Neural crest cell (in vitro differentiated cells): Measurements from ENCODE around the gene MARCHF7. TPM values are rescaled to one million over a fixed set of nuclear protein-coding genes. Genes with fewer than 3 reads are reported as not detected.
"Not testable (repeated sequence)": the region's sequence is repeated elsewhere in the genome, so short reads cannot be mapped to it uniquely, and the experiment has no call there.

ENCODE experiments used
- DNase-seq: peaks from one replicate; pipeline ENCODE4 v3.0.0; 2021; ENCODE audit warnings: low read depth, mixed read lengths, low spot score
- H3K27ac Mint-ChIP-seq: one replicate; pipeline ENCODE4 v1.8.0; 2021; ENCODE audit warnings: mild to moderate bottlenecking, mixed read lengths; ENCODE audit not compliant: unreplicated experiment
- H3K27me3 Mint-ChIP-seq: 2 replicates; pipeline ENCODE4 v1.8.0; 2021; ENCODE audit warnings: low read depth, mild to moderate bottlenecking, mixed read lengths
- H3K36me3 Mint-ChIP-seq: 2 replicates; pipeline ENCODE4 v1.8.0; 2021; ENCODE audit warnings: low read depth, mild to moderate bottlenecking, mixed read lengths
- H3K4me1 Mint-ChIP-seq: 2 replicates; pipeline ENCODE4 v1.8.0; 2021; ENCODE audit warnings: mixed read lengths
- H3K4me3 Mint-ChIP-seq: one replicate; pipeline ENCODE4 v1.8.0; 2021; ENCODE audit warnings: mild to moderate bottlenecking, mixed read lengths
- H3K9me3 Mint-ChIP-seq: 2 replicates; pipeline ENCODE4 v1.8.0; 2021; ENCODE audit warnings: mixed read lengths
- total RNA-seq: library from RNA; stranded (reverse); gene quantifications from 2 replicates; pipeline ENCODE4 v1.2.1, GENCODE V29; 2021
- TF ChIP-seq, protein P1 (sequence below): fragments of 200-600 bp; sonication (generic); conservative IDR thresholded peaks from 2 replicates; pipeline ENCODE4 v1.5.0; 2021; ENCODE audit warnings: antibody characterized with exemption, mild to moderate bottlenecking

Gene MARCHF7
- total RNA-seq, 1 donor from 2014 or later = 89.9 TPM

GRCh38 chr2:159714247-159714930 is 2.1 kb downstream of the MARCHF7 start:
- H3K4me3 Mint-ChIP-seq = peak overlapping the region; percentile 100
- no peaks in the 10 kb centered on the region for H3K27me3 Mint-ChIP-seq
- peaks cover 13% of the 10 kb centered on the region for H3K36me3 Mint-ChIP-seq
- no peaks in the 10 kb centered on the region for H3K9me3 Mint-ChIP-seq
- peaks cover 41% of the 10 kb centered on the region for H3K4me1 Mint-ChIP-seq
- no peak overlapping the region for H3K27ac Mint-ChIP-seq
- DNase-seq = no peak
- TF ChIP-seq, protein P1, sequence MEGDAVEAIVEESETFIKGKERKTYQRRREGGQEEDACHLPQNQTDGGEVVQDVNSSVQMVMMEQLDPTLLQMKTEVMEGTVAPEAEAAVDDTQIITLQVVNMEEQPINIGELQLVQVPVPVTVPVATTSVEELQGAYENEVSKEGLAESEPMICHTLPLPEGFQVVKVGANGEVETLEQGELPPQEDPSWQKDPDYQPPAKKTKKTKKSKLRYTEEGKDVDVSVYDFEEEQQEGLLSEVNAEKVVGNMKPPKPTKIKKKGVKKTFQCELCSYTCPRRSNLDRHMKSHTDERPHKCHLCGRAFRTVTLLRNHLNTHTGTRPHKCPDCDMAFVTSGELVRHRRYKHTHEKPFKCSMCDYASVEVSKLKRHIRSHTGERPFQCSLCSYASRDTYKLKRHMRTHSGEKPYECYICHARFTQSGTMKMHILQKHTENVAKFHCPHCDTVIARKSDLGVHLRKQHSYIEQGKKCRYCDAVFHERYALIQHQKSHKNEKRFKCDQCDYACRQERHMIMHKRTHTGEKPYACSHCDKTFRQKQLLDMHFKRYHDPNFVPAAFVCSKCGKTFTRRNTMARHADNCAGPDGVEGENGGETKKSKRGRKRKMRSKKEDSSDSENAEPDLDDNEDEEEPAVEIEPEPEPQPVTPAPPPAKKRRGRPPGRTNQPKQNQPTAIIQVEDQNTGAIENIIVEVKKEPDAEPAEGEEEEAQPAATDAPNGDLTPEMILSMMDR = no peak

DNA sequence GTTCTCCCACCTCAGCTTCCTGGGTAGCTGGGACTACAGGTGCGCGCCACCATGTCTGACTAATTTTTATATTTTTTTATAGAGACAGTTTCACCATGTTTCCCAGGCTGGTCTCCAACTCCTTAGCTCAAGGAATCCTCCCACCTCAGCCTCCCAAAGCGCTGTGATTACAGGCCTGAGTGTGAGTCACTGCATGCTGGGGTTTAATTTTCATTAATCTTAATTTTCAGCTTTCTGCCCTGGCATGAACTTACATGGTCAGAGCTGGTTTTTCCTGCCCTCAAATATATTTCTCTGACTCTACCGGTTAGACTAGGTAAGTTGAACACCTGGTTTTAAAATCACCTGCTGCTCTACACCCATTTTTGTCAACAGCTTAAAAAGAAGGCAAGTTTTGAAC is 3.1 kb downstream of the MARCHF7 start:
- TF ChIP-seq, protein P1 = no peak
- peak overlapping the region; percentile 35 for H3K27ac Mint-ChIP-seq
- no peaks in the 10 kb centered on the region for H3K9me3 Mint-ChIP-seq
- H3K4me3 Mint-ChIP-seq = peak overlapping the region; percentile 70
- no peaks in the 10 kb centered on the region for H3K27me3 Mint-ChIP-seq
- H3K36me3 Mint-ChIP-seq = peaks cover 20% of the 10 kb centered on the region
- DNase-seq = no peak
- peaks cover 44% of the 10 kb centered on the region for H3K4me1 Mint-ChIP-seq

DNA sequence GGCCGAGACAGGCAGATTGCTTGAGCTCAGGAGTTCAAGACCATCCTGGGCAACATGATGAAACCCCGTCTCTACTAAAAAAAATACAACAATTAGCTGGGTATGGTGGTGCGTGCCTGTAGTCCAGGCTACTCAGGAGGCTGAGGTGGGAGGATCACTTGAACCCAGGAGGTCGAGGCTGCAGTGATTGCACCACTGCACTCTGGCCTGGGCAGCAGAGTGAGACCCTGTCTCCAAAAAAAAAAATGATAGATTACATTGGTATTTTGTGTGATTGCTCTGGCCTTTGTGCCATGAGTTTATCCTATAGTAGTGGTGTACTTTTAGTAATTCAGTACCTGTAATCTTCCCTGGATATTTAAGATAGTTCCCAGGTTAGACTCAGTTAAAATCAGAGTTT is 4.1 kb downstream of the MARCHF7 start:
- H3K27me3 Mint-ChIP-seq, H3K27ac Mint-ChIP-seq, DNase-seq, H3K9me3 Mint-ChIP-seq: not testable (repeated sequence)
- Mint-ChIP-seq H3K4me3 (peak overlapping the region; percentile 70), H3K36me3 (peaks cover 20% of the 10 kb centered on the region), H3K4me1 (peaks cover 43% of the 10 kb centered on the region)

- peaks cover 23% of the 10 kb centered on the region for H3K36me3 Mint-ChIP-seq
- peaks cover 42% of the 10 kb centered on the region for H3K4me1 Mint-ChIP-seq
- H3K27ac Mint-ChIP-seq = peak overlapping the region; percentile 36
- TF ChIP-seq, protein P1 = no peak
- peak overlapping the region; percentile 67 for H3K4me3 Mint-ChIP-seq
- no peaks in the 10 kb centered on the region for H3K9me3 Mint-ChIP-seq
- no peaks in the 10 kb centered on the region for H3K27me3 Mint-ChIP-seq
- no peak for DNase-seq
Observed at GRCh38 chr2:159716857-159717256, 4.6 kb downstream of the MARCHF7 start.

GRCh38 chr2:159720676-159721075 is 8.4 kb downstream of the MARCHF7 start:
- no peak overlapping the region for H3K4me3 Mint-ChIP-seq
- H3K27ac Mint-ChIP-seq = no peak overlapping the region
- no peaks in the 10 kb centered on the region for H3K27me3 Mint-ChIP-seq
- peaks cover 6% of the 10 kb centered on the region for H3K9me3 Mint-ChIP-seq
- H3K36me3 Mint-ChIP-seq = peaks cover 46% of the 10 kb centered on the region
- TF ChIP-seq, protein P1 = no peak
- DNase-seq = no peak
- H3K4me1 Mint-ChIP-seq = peaks cover 21% of the 10 kb centered on the region

- H3K36me3 Mint-ChIP-seq = peaks cover 46% of the 10 kb centered on the region
- H3K4me3 Mint-ChIP-seq = no peak overlapping the region
- H3K9me3 Mint-ChIP-seq = peaks cover 6% of the 10 kb centered on the region
- TF ChIP-seq, protein P1 = no peak
- H3K4me1 Mint-ChIP-seq = peaks cover 14% of the 10 kb centered on the region
- H3K27ac Mint-ChIP-seq = no peak overlapping the region
- H3K27me3 Mint-ChIP-seq = no peaks in the 10 kb centered on the region
- no peak for DNase-seq
Observed at GRCh38 chr2:159722580-159722979, 10.3 kb downstream of the MARCHF7 start.

- H3K4me3 Mint-ChIP-seq, H3K9me3 Mint-ChIP-seq, DNase-seq, H3K27ac Mint-ChIP-seq, H3K4me1 Mint-ChIP-seq, H3K27me3 Mint-ChIP-seq: not testable (repeated sequence)
- H3K36me3 Mint-ChIP-seq = peaks cover 44% of the 10 kb centered on the region
Observed at GRCh38 chr2:159724795-159725572, 12.7 kb downstream of the MARCHF7 start.
